Osteoblast (primary cell): ENCODE measurements around the gene CDH11. TPM values are rescaled to one million over a fixed set of nuclear protein-coding genes. Genes with fewer than 3 reads are reported as not detected.
A peak's percentile ranks its signal among the peaks of the same experiment; 100 is the strongest.

Experiments used
- DNase-seq: peaks from one replicate; pipeline ENCODE4 v3.0.0; 2011; ENCODE audit warnings: low spot score, mixed read lengths; ENCODE audit not compliant: insufficient read length; ENCODE audit errors: missing footprints
- H2AFZ ChIP-seq: 2 replicates; pipeline ENCODE4 v1.6.0; 2011; ENCODE audit warnings: mild to moderate bottlenecking, low read length
- H3K27ac ChIP-seq: 2 replicates; pipeline ENCODE4 v1.5.1; 2011; ENCODE audit warnings: mild to moderate bottlenecking, low read depth, low read length, moderate library complexity
- H3K27me3 ChIP-seq: 2 replicates; pipeline ENCODE4 v1.6.0; 2012; ENCODE audit warnings: mild to moderate bottlenecking, control low read depth, inconsistent platforms, low read length, moderate library complexity; ENCODE audit not compliant: insufficient read depth
- H3K36me3 ChIP-seq: 2 replicates; pipeline ENCODE4 v1.5.1; 2011; ENCODE audit warnings: mild to moderate bottlenecking, low read length, control low read depth, moderate library complexity; ENCODE audit not compliant: insufficient read depth
- H3K4me1 ChIP-seq: 2 replicates; pipeline ENCODE4 v1.5.1; 2011; ENCODE audit warnings: mild to moderate bottlenecking, low read length, control low read depth, moderate library complexity; ENCODE audit not compliant: insufficient read depth
- H3K4me2 ChIP-seq: 2 replicates; pipeline ENCODE4 v1.6.0; 2011; ENCODE audit warnings: mild to moderate bottlenecking, low read length; ENCODE audit not compliant: insufficient read depth
- H3K4me3 ChIP-seq: fragments of 200-600 bp; sonication (generic); 3 replicates; pipeline ENCODE4 v1.5.1; 2012; ENCODE audit warnings: mild to moderate bottlenecking, low read length, inconsistent platforms; ENCODE audit not compliant: insufficient read depth
- H3K79me2 ChIP-seq: 2 replicates; pipeline ENCODE4 v1.6.0; 2012; ENCODE audit warnings: mild to moderate bottlenecking, low read length, control low read depth, inconsistent platforms; ENCODE audit not compliant: insufficient read depth
- H3K9me3 ChIP-seq: 2 replicates; pipeline ENCODE4 v1.5.1; 2011; ENCODE audit warnings: low read depth, low read length, control low read depth
- H4K20me1 ChIP-seq: 2 replicates; pipeline ENCODE4 v1.6.0; 2012; ENCODE audit warnings: mild to moderate bottlenecking, low read length, control low read depth; ENCODE audit not compliant: insufficient read depth
- total RNA-seq: library from RNA; depleted of rRNA; stranded (reverse); fragments of >200 nt; gene quantifications from 2 replicates; pipeline ENCODE4 v1.2.3, GENCODE V29; 2012
- TF ChIP-seq, protein P1 (sequence below): IDR thresholded peaks from 2 replicates; pipeline ENCODE4 v1.5.1; 2011; ENCODE audit warnings: mild to moderate bottlenecking, low read depth, low read length, moderate library complexity; ENCODE audit errors: extremely low read depth

Gene CDH11
- total RNA-seq, 1 donor: 1,116 TPM

DNA sequence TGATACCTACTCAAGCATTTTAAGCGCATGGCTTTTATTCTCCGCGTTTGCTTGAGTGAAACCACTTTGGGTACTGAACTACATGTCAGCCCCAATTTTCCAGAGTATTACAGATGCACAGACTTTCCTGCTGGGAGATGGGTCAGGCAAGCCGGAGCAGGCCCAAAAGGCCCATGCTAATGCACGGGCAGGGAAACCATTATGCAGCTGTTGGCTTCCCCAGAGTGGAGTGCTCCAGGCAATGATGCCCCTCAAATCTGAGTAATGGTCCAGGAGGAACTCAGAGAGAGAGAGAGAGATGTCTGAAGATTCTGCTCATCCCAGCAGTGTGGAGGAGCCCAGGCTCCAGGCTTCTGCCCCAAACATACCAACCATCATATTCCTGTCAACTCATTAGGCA lies 80.2 kb downstream of the CDH11 start:
- H3K27ac ChIP-seq: no peak overlapping the region
- no peak for DNase-seq
- peaks cover 62% of the 10 kb centered on the region for H3K36me3 ChIP-seq
- H3K4me2 ChIP-seq: no peak overlapping the region
- H3K4me3 ChIP-seq: no peak overlapping the region
- H2AFZ ChIP-seq: no peak overlapping the region
- TF ChIP-seq, protein P1, sequence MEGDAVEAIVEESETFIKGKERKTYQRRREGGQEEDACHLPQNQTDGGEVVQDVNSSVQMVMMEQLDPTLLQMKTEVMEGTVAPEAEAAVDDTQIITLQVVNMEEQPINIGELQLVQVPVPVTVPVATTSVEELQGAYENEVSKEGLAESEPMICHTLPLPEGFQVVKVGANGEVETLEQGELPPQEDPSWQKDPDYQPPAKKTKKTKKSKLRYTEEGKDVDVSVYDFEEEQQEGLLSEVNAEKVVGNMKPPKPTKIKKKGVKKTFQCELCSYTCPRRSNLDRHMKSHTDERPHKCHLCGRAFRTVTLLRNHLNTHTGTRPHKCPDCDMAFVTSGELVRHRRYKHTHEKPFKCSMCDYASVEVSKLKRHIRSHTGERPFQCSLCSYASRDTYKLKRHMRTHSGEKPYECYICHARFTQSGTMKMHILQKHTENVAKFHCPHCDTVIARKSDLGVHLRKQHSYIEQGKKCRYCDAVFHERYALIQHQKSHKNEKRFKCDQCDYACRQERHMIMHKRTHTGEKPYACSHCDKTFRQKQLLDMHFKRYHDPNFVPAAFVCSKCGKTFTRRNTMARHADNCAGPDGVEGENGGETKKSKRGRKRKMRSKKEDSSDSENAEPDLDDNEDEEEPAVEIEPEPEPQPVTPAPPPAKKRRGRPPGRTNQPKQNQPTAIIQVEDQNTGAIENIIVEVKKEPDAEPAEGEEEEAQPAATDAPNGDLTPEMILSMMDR: no peak
- no peaks in the 10 kb centered on the region for H3K27me3 ChIP-seq
- peaks cover 25% of the 10 kb centered on the region for H3K4me1 ChIP-seq
- H3K9me3 ChIP-seq: no peaks in the 10 kb centered on the region
- peaks cover 76% of the 10 kb centered on the region for H4K20me1 ChIP-seq
- H3K79me2 ChIP-seq: peaks cover 92% of the 10 kb centered on the region

DNA sequence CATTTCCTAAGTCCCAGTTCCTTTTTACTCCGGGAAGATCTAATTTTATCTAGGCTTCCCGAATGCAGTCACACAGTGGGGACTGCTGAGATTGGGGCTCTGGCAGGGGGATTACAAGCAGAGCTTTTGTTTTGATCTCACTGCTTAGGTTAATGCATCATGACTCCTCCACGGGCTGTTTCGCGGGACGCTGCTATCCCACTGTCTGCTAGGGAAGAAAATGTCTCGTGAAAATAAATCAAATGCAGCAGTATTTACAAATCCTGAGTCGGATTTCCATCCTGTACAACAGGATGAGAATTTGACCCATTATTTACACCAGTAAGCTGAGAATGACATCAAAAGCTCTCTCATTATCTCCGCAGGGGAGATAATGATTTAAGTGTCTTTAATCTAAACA lies 83.8 kb downstream of the CDH11 start:
- DNase-seq: no peak
- peaks cover 67% of the 10 kb centered on the region for H3K36me3 ChIP-seq
- no peaks in the 10 kb centered on the region for H3K27me3 ChIP-seq
- no peak overlapping the region for H2AFZ ChIP-seq
- no peak overlapping the region for H3K4me2 ChIP-seq
- peaks cover 76% of the 10 kb centered on the region for H4K20me1 ChIP-seq
- H3K9me3 ChIP-seq: no peaks in the 10 kb centered on the region
- H3K4me1 ChIP-seq: no peaks in the 10 kb centered on the region
- no peak overlapping the region for H3K4me3 ChIP-seq
- no peak overlapping the region for H3K27ac ChIP-seq
- H3K79me2 ChIP-seq: peaks cover 94% of the 10 kb centered on the region
- TF ChIP-seq, protein P1: no peak

DNA sequence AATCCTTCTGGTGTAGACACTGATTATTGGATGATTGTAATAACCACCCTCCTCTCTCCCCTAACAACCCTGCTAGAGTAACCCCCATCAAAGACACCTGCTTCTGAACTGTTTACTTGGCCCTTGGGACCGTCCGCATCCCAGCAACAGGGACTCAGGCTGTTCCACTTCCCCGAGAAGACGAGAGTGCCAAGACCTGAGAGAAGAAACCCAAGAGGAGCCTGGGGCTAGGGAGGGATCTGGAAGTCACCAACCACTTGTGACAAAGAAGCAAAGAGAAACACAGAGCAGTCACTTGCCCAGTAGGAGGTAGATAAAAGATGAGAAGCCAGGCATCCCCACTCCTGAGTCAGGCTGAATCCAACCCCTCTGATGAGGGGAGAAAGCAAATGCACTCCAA lies 84.3 kb downstream of the CDH11 start:
- H4K20me1 ChIP-seq: peaks cover 76% of the 10 kb centered on the region

DNA sequence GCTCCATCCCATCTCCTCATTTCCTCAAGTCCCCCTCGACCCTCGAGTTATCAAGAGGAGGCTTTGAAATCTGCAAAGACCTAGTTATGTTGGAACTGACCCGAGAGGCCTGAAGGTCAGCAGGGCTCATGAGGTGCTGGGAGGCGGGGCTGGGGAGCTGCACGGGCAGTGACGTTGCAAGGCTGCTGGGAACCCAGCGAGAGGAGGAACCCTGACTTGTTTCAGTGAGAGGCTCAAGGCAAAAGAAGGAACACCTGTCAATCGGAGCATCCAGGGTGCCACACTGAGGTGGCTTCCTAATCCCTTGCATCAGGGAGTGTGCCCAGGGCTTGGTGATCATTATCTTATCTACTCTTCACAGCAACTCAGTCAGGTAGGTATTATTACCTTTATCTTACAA lies 86.9 kb downstream of the CDH11 start:
- Histone ChIP-seq H2AFZ (no peak overlapping the region), H4K20me1 (peaks cover 85% of the 10 kb centered on the region), H3K36me3 (peaks cover 41% of the 10 kb centered on the region), H3K79me2 (peaks cover 94% of the 10 kb centered on the region), H3K4me2 (no peak overlapping the region), H3K27me3 (no peaks in the 10 kb centered on the region), H3K27ac (peak overlapping the region; percentile 5), H3K4me1 (peaks cover 6% of the 10 kb centered on the region), H3K4me3 (no peak overlapping the region), H3K9me3 (no peaks in the 10 kb centered on the region)
- no peak for DNase-seq
- TF ChIP-seq, protein P1: no peak

More for the DNA sequence above, 84.3 kb downstream of the CDH11 start:
- TF ChIP-seq, protein P1: no peak
- H3K27me3 ChIP-seq: no peaks in the 10 kb centered on the region
- H3K27ac ChIP-seq: no peak overlapping the region
- H3K9me3 ChIP-seq: no peaks in the 10 kb centered on the region
- H3K4me3 ChIP-seq: no peak overlapping the region
- DNase-seq: no peak
- H3K4me1 ChIP-seq: peaks cover 5% of the 10 kb centered on the region
- no peak overlapping the region for H3K4me2 ChIP-seq
- H3K79me2 ChIP-seq: peaks cover 94% of the 10 kb centered on the region
- no peak overlapping the region for H2AFZ ChIP-seq
- peaks cover 62% of the 10 kb centered on the region for H3K36me3 ChIP-seq
